ENCODE measurements around the gene ZDHHC9. TPM values are rescaled to one million over a fixed set of nuclear protein-coding genes. Genes with fewer than 3 reads are reported as not detected.

Gene ZDHHC9
- total RNA-seq, result 22.4 and 25.9 TPM in 2 replicates

DNA sequence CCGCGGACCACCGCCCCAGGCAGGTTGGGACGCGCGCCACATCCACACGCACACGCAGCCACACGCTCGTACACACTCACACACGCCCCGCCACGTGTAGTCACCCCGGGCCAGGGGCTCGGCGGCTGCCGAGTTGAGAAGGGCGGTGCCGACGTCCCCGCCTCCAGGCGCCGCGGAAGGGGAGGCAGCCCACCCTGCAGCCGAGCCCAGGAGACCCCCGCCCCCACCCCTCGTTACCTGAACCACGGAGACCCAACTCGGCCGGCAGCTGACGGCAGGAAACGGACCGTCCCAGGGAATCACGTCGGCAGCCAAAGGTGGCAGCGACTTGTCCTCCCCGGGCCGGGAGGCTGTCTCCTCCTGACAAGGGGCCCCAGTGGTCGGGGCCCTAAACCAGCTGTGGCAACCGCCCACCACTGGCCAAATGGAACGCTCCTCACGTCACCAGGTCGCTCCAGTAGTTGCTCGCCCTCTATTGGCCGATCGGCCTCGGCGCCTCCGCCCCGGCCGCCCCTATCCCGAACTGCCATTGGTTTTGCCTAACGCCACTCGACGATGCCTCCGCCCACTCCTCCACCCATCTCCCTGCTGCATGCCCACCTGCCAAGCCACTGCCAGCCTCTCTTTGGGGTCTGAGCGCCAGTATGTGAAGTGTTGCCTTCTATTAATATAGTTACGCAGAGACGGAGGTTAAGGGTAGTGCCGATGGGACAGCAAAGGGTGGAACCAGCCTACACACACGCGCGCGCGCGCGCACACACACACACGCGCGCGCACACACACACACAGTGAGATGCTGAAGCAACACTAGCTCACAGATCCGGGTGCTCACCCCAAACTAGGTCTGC, at the start of gene ZDHHC9:
Gene ZDHHC9 (minus strand): TSS at position 428 of the 848 bp plus-strand sequence. CDS start 1,941 bp downstream, outside the sequence.

GRCh38 chrX:129779747-129780146, 63.9 kb downstream of the ZDHHC9 start, which contains the start of gene SASH3:
Gene SASH3 (plus strand): TSS chrX:129779949. CDS start chrX:129780098, 149 bp downstream.

Other genes starting within 250 kb of the ZDHHC9 start
- 4.9 and 8.2 TPM in 2 replicates for gene APLN, start 188.9 kb downstream of the ZDHHC9 start, total RNA-seq
- not detected in 2 replicates for gene XPNPEP2, start 104.9 kb downstream of the ZDHHC9 start, total RNA-seq
- not detected in 2 replicates for gene SASH3, start 63.9 kb downstream of the ZDHHC9 start, total RNA-seq
- gene UTP14A, start 62.3 kb upstream of the ZDHHC9 start, total RNA-seq, result 16.7 and 24.5 TPM in 2 replicates
- gene BCORL1, start 138.7 kb upstream of the ZDHHC9 start, total RNA-seq, result 1.7 and 2.2 TPM in 2 replicates